Heart left ventricle (tissue), 13 donors: Measurements from ENCODE around the gene GAB3.

Source experiments
- CTCF ChIP-seq, 12 donors: fragments of 200-600 bp; sonication (generic) in 4 of 12; IDR thresholded peaks; one replicate each; pipeline versions ENCODE4 v1.5.0 to v1.8.0; 2018 to 2022; ENCODE audit warnings: antibody characterized with exemption in 12 of 12, mild to moderate bottlenecking in 5 of 12
- POLR2A ChIP-seq, 2 donors: fragments of 450-650 bp; IDR thresholded peaks; one replicate each; pipeline ENCODE4 v1.6.1; 2017; ENCODE audit warnings: antibody characterized with exemption in 2 of 2, mild to moderate bottlenecking in 2 of 2, moderate library complexity in 2 of 2
- donor health status: ischemic (EF 13 %, LVEDD 7.1; RV severe dilation, severe dysfunction).
- donor health status: DM: no; HTN: yes; CAD: no.
- donor health status: DM: no; HTN: no; CAD: no.
- donor health status: ischemic (EF 25% LVEDD 6.9; RV normal size, moderate dysfunction).
- donor health status: ischemic (EF 25% LVEDD 5.7; RV mildly dilated, moderate dysfunction).
- donor health status: ischemic (EF 35%, LVEDD 5.7; RV mildly dilated, moderate dysfunction).
- donor health status: nonischemic (EF 11% LVEDD 7.7; RV severe dilation, severe dysfunction).
- donor health status: DM: yes; HTN: yes; CAD: no.
- donor health status: PGD.
- donor health status: ischemic (EF 29% LVEDD 5.4; RV normal size, mild dysfunction).
- donor health status: nonischemic (EF 23%, LVEDD 6.1; RV moderate dilation, normal function).

DNA sequence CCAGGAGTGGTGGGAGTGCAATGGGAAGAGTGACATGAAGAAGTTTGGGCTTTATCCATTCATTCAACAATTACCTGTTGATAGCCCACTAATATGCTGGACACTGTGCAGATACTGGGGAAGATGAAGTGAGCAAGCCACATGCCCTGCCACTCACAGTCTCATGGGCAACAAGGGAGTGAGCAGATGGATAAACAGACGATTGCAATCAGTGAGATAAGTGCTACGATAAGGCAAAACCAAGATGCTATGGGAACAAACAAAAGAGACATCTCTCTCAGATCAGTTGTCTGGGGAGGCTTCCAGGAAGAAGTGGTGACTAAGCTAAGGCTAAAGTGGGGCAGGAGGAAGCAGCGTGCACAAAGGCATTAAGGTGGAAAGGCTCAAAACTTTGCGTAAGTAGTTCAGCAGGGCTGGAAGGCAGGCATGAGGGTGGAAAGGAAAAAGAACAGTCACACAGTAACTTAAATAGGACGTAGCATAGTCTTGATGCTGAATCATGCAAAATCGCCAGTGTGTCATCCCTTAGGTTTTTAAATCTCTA lies 31.7 kb downstream of the GAB3 start:
- TF ChIP-seq POLR2A (IDR thresholded peaks at IDR 0.05) (no peak), CTCF (IDR thresholded peaks at IDR 0.05) (no peak)
